OCI-LY7 (cell line): Measurements from ENCODE around the gene RFPL4AL1.

Experiments used
- CTCF ChIP-seq: fragments of 200-600 bp; sonication (generic); conservative IDR thresholded peaks from 2 replicates; pipeline ENCODE4 v1.5.1; 2014; ENCODE audit warnings: mild to moderate bottlenecking, antibody characterized with exemption, low read length, moderate library complexity, mixed read lengths
- EZH2phosphoT487 ChIP-seq: fragments of 200-600 bp; sonication (generic); IDR thresholded peaks from 2 replicates; pipeline ENCODE4 v1.6.1; 2018; ENCODE audit warnings: low read depth, borderline replicate concordance, mild to moderate bottlenecking, mixed run types, antibody characterized with exemption, low read length, moderate library complexity, mixed read lengths

- TF ChIP-seq CTCF = no peak
- no peak for TF ChIP-seq EZH2phosphoT487
Measured at GRCh38 chr19:55720214-55720746, 48.6 kb upstream of the RFPL4AL1 start.
